ENCODE results near the gene HEXIM1.

The HEXIM1 gene

GRCh38 chr17:45146166-45146565 is 2.1 kb upstream of the HEXIM1 start:
- TF ChIP-seq, protein P1, sequence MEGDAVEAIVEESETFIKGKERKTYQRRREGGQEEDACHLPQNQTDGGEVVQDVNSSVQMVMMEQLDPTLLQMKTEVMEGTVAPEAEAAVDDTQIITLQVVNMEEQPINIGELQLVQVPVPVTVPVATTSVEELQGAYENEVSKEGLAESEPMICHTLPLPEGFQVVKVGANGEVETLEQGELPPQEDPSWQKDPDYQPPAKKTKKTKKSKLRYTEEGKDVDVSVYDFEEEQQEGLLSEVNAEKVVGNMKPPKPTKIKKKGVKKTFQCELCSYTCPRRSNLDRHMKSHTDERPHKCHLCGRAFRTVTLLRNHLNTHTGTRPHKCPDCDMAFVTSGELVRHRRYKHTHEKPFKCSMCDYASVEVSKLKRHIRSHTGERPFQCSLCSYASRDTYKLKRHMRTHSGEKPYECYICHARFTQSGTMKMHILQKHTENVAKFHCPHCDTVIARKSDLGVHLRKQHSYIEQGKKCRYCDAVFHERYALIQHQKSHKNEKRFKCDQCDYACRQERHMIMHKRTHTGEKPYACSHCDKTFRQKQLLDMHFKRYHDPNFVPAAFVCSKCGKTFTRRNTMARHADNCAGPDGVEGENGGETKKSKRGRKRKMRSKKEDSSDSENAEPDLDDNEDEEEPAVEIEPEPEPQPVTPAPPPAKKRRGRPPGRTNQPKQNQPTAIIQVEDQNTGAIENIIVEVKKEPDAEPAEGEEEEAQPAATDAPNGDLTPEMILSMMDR (IDR thresholded peaks at IDR 0.05; ENCODE audit: low read depth, low read length): no peak
- no peak overlapping the region for H3K4me3 ChIP-seq (ENCODE audit: low read depth, low read length)
- DNase-seq (ENCODE audit: low read depth, low spot score): no peak
- in situ Hi-C loops (cut with HindIII; ENCODE audit: low sequenced_read_pairs): no loop called here

DNA sequence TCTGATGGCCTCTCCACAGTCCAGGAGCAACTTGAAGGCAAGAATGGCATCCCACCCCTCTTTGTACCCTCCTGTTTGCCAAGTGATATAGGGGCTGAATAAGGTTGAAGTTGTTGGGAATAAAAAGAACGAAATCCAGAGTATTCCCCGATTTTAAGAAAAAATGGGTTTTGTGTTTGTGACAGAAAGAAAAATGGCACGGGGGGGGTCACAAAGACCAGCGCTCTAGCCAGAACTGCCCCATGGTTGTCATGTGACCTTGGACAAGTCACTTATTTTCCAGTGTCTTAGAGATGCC is 1.7 kb upstream of the HEXIM1 start:
- DNase-seq (ENCODE audit: low read depth, low spot score): no peak
- peak overlapping the region; percentile 70 for H3K4me3 ChIP-seq (ENCODE audit: low read depth, low read length)
- TF ChIP-seq, protein P1 (IDR thresholded peaks at IDR 0.05; ENCODE audit: low read depth, low read length): no peak
- in situ Hi-C loops (cut with HindIII; ENCODE audit: low sequenced_read_pairs): no loop called here

- in situ Hi-C loops (cut with HindIII; ENCODE audit: low sequenced_read_pairs): no loop called here
- TF ChIP-seq, protein P1 (IDR thresholded peaks at IDR 0.05; ENCODE audit: low read depth, low read length): no peak
- H3K4me3 ChIP-seq (ENCODE audit: low read depth, low read length): peak overlapping the region; percentile 70
- DNase-seq (ENCODE audit: low read depth, low spot score): peak; percentile 74
Measured at GRCh38 chr17:45146890-45147580, 1.2 kb upstream of the HEXIM1 start.

GRCh38 chr17:45147581-45148182 is 593 bp upstream of the HEXIM1 start:
- in situ Hi-C loops (cut with HindIII; ENCODE audit: low sequenced_read_pairs): no loop called here
- peak overlapping the region; percentile 70 for H3K4me3 ChIP-seq (ENCODE audit: low read depth, low read length)
- DNase-seq (ENCODE audit: low read depth, low spot score): peak; percentile 97
- TF ChIP-seq, protein P1 (IDR thresholded peaks at IDR 0.05; ENCODE audit: low read depth, low read length): no peak

GRCh38 chr17:45149037-45149668 is 878 bp downstream of the HEXIM1 start:
- H3K4me3 ChIP-seq (ENCODE audit: low read depth, low read length): peak overlapping the region; percentile 86
- TF ChIP-seq, protein P1 (IDR thresholded peaks at IDR 0.05; ENCODE audit: low read depth, low read length): peak; percentile 94
- in situ Hi-C loops (cut with HindIII; ENCODE audit: low sequenced_read_pairs): no loop called here
- peak; percentile 85 for DNase-seq (ENCODE audit: low read depth, low spot score)

GRCh38 chr17:45149669-45150664 is 1.7 kb downstream of the HEXIM1 start:
- H3K4me3 ChIP-seq (ENCODE audit: low read depth, low read length): peak overlapping the region; percentile 86
- peak; percentile 59 for DNase-seq (ENCODE audit: low read depth, low spot score)
- TF ChIP-seq, protein P1 (IDR thresholded peaks at IDR 0.05; ENCODE audit: low read depth, low read length): no peak
- in situ Hi-C loops (cut with HindIII; ENCODE audit: low sequenced_read_pairs): no loop called here

All from astrocyte of the spinal cord (primary cell).